RWPE1 (cell line): ENCODE measurements around the gene CBX2.

Source experiments
- CTCF ChIA-PET: fragments of 350-600 bp; sonication (Branson Sonifier 250); formaldehyde crosslinking; extraction: SDS; loops from one replicate; lab custom pipeline; 2021; lab: Yijun Ruan, JAX
- POLR2A ChIA-PET: fragments of 400-600 bp; formaldehyde crosslinking; extraction: SDS; loops from one replicate; lab custom pipeline; 2020; ENCODE audit warnings: antibody characterized with exemption; ENCODE audit not compliant: low non-redundant PET; lab: Yijun Ruan, JAX
- DNase-seq: peaks from one replicate; pipeline ENCODE4 v3.0.0; 2012; ENCODE audit warnings: low spot score
- H3K27ac ChIP-seq: fragments of 450-650 bp; 2 replicates; pipeline ENCODE4 v1.5.1; 2017
- CTCF ChIP-seq: fragments of 450-650 bp; conservative IDR thresholded peaks from 2 replicates; pipeline ENCODE4 v1.5.1; 2017; ENCODE audit warnings: low read depth, mild to moderate bottlenecking

CBX2 gene

GRCh38 chr17:79742951-79743476, 34.9 kb upstream of the CBX2 start:
- TF ChIP-seq CTCF, result no peak
- ChIA-PET POLR2A (no interaction called here), CTCF (interaction anchor here (0.6 to 1.7 kb wide), 4 partner anchors 10 to 173 kb away, joined by 3 to 5 read pairs (median 5); no protein-coding TSS in a partner anchor)
- DNase-seq, result no peak
- no peak overlapping the region for H3K27ac ChIP-seq

GRCh38 chr17:79743614-79744013, 34.3 kb upstream of the CBX2 start:
- no peak for TF ChIP-seq CTCF
- no peak overlapping the region for H3K27ac ChIP-seq
- ChIA-PET CTCF (interaction anchor here (1.7 kb wide), 1 partner anchor 172 kb away, joined by 3 read pairs; no protein-coding TSS in a partner anchor), POLR2A (no interaction called here)
- no peak for DNase-seq

- ChIA-PET POLR2A (no interaction called here), CTCF (interaction anchor here (0.6 to 1.2 kb wide), 4 partner anchors 32 to 189 kb away, joined by 3 to 4 read pairs (median 3); partner anchors contain the start of gene CBX2)
- H3K27ac ChIP-seq, result no peak overlapping the region
- no peak for DNase-seq
- TF ChIP-seq CTCF, result no peak
Measured at GRCh38 chr17:79745641-79746105, 32.3 kb upstream of the CBX2 start.

- CTCF ChIA-PET, result interaction anchor here (0.6 to 0.8 kb wide), 3 partner anchors 11 to 317 kb away, joined by 3 to 5 read pairs (median 4); no protein-coding TSS in a partner anchor
- POLR2A ChIA-PET, result no interaction called here
- DNase-seq, result no peak
- TF ChIP-seq CTCF, result no peak
- no peak overlapping the region for H3K27ac ChIP-seq
Measured at GRCh38 chr17:79746889-79747507, 30.9 kb upstream of the CBX2 start.

GRCh38 chr17:79747508-79748294, 30.2 kb upstream of the CBX2 start:
- ChIA-PET POLR2A (no interaction called here), CTCF (no interaction called here)
- no peak overlapping the region for H3K27ac ChIP-seq
- no peak for TF ChIP-seq CTCF
- no peak for DNase-seq

GRCh38 chr17:79748295-79749099, 29.5 kb upstream of the CBX2 start:
- CTCF ChIA-PET, result no interaction called here
- TF ChIP-seq CTCF, result no peak
- POLR2A ChIA-PET, result no interaction called here
- no peak for DNase-seq
- no peak overlapping the region for H3K27ac ChIP-seq
